B cell (primary cell): ENCODE measurements around the gene ITGB1.

Source experiments
- EZH2 ChIP-seq: IDR thresholded peaks from 2 replicates; pipeline ENCODE4 v1.6.1; 2012; ENCODE audit warnings: borderline replicate concordance, low read depth, mild to moderate bottlenecking, moderate library complexity, low read length; ENCODE audit not compliant: insufficient read depth, poor library complexity, severe bottlenecking
- TF ChIP-seq, protein P1 (sequence below): fragments of 200-600 bp; IDR thresholded peaks from one replicate; pipeline ENCODE4 v1.8.0; 2022; ENCODE audit warnings: antibody characterized with exemption, mild to moderate bottlenecking

DNA sequence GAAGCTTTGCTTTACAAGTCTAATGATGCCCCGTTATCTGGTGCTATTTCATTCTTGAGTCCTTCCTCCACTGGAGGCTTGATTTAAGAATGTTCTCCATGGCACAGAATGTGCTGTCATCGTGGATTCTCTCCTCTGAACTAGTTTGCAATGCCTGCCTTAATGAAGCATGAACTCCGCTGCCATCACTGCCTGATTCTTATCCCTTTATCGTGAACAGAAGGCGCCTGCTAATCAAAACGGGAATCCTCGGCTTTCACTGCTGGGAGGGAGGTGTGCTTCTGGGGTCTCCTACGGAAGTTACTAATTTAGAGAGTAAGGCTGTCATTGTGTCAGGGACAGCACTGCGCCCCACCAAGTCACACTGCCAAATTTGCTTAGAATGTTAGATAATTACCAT lies 56.2 kb downstream of the ITGB1 start:
- TF ChIP-seq EZH2: no peak
- TF ChIP-seq, protein P1, sequence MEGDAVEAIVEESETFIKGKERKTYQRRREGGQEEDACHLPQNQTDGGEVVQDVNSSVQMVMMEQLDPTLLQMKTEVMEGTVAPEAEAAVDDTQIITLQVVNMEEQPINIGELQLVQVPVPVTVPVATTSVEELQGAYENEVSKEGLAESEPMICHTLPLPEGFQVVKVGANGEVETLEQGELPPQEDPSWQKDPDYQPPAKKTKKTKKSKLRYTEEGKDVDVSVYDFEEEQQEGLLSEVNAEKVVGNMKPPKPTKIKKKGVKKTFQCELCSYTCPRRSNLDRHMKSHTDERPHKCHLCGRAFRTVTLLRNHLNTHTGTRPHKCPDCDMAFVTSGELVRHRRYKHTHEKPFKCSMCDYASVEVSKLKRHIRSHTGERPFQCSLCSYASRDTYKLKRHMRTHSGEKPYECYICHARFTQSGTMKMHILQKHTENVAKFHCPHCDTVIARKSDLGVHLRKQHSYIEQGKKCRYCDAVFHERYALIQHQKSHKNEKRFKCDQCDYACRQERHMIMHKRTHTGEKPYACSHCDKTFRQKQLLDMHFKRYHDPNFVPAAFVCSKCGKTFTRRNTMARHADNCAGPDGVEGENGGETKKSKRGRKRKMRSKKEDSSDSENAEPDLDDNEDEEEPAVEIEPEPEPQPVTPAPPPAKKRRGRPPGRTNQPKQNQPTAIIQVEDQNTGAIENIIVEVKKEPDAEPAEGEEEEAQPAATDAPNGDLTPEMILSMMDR: no peak
